ENCODE measurements around the gene EZH1.

- TF ChIP-seq NFATC4 (CRISPR knock-in tag; IDR thresholded peaks at IDR 0.05): no peak
- no peak for TF ChIP-seq ATF2 (CRISPR knock-in tag; IDR thresholded peaks at IDR 0.05; ENCODE audit: borderline replicate concordance, low read depth)
- TF ChIP-seq CTCF (IDR thresholded peaks at IDR 0.05): no peak
- TF ChIP-seq ZNF396 (CRISPR knock-in tag; IDR thresholded peaks at IDR 0.05; ENCODE audit: borderline replicate concordance): no peak
- no peak for TF ChIP-seq KAT7 (CRISPR knock-in tag; IDR thresholded peaks at IDR 0.05; ENCODE audit: borderline replicate concordance)
- no peak for TF ChIP-seq ATF1 (CRISPR knock-in tag; IDR thresholded peaks at IDR 0.05)
- no peak for TF ChIP-seq PREB (CRISPR knock-in tag; IDR thresholded peaks at IDR 0.05; ENCODE audit: borderline replicate concordance)
- no peak for TF ChIP-seq RORB (CRISPR knock-in tag; IDR thresholded peaks at IDR 0.05)
- no peak for TF ChIP-seq GABPB1 (CRISPR knock-in tag; IDR thresholded peaks at IDR 0.05)
- no peak for TF ChIP-seq ZNF121 (CRISPR knock-in tag; IDR thresholded peaks at IDR 0.05)
- no peak for TF ChIP-seq ZNF263 (CRISPR knock-in tag; IDR thresholded peaks at IDR 0.05; ENCODE audit: low read depth)
- TF ChIP-seq E2F4 (CRISPR knock-in tag; IDR thresholded peaks at IDR 0.05; ENCODE audit: borderline replicate concordance, low read depth): no peak
- TF ChIP-seq MAX (CRISPR knock-in tag; IDR thresholded peaks at IDR 0.05): no peak
- TF ChIP-seq PRRX2 (CRISPR knock-in tag; IDR thresholded peaks at IDR 0.05): no peak
Measured at GRCh38 chr17:42740699-42741098, 4.1 kb downstream of the EZH1 start.

Measured in WTC11 (cell line).